Right renal pelvis (tissue), 4 donors: ENCODE results near the gene LRRC34. TPM values are rescaled to one million over a fixed set of nuclear protein-coding genes. Genes with fewer than 3 reads are reported as not detected.

Source experiments
- DNase-seq, 4 donors: peaks; one replicate each; pipeline ENCODE4 v3.0.0-alpha.2; 2013; ENCODE audit warnings: low read depth in 4 of 4, low spot score in 3 of 4, missing footprints in 1 of 4
- polyA plus RNA-seq, 4 donors: library from polyadenylated mRNA; unstranded; fragments of 120-200 nt; gene quantifications; one replicate each; pipeline ENCODE4 v1.2.1, GENCODE V29; 2013; ENCODE audit not compliant: insufficient read length in 4 of 4

Gene LRRC34
- polyA plus RNA-seq, result 10 to 100 TPM; 10.7 to 13.8 (median 12.2) TPM

GRCh38 chr3:169812332-169813235 lies at the start of gene LRRC34, which contains the start of gene LRRIQ4:
Gene LRRC34 (minus strand): TSS chr3:169812904. CDS start chr3:169812548, 356 bp downstream.
Gene LRRIQ4 (plus strand): TSS chr3:169812870. CDS start chr3:169821922, 9,052 bp downstream.
- DNase-seq, result peak; percentile 43 to 66 (median 58)

- no peak for DNase-seq
Observed at GRCh38 chr3:169861871-169862270, 49.2 kb upstream of the LRRC34 start.

GRCh38 chr3:169857811-169858210 lies 45.1 kb upstream of the LRRC34 start:
- no peak for DNase-seq

- no peak for DNase-seq
Observed at GRCh38 chr3:169855514-169855913, 42.8 kb upstream of the LRRC34 start.

GRCh38 chr3:169850618-169851017 lies 37.9 kb upstream of the LRRC34 start:
- no peak for DNase-seq

GRCh38 chr3:169848741-169849140 lies 36.0 kb upstream of the LRRC34 start:
- no peak for DNase-seq

- DNase-seq, result no peak
Observed at GRCh38 chr3:169847896-169848295, 35.2 kb upstream of the LRRC34 start.

- DNase-seq, result no peak
Observed at GRCh38 chr3:169846458-169847193, 33.9 kb upstream of the LRRC34 start.

GRCh38 chr3:169842960-169843359 lies 30.3 kb upstream of the LRRC34 start:
- no peak for DNase-seq

- DNase-seq, result peak in 3 of 4 donors; percentile 32 to 40 (median 36)
Observed at GRCh38 chr3:169841171-169841570, 28.5 kb upstream of the LRRC34 start.

- DNase-seq, result no peak
Observed at GRCh38 chr3:169838511-169839030, 25.9 kb upstream of the LRRC34 start.

- no peak for DNase-seq
Observed at GRCh38 chr3:169836942-169837275, 24.2 kb upstream of the LRRC34 start.

GRCh38 chr3:169836078-169836941 lies 23.6 kb upstream of the LRRC34 start:
- DNase-seq, result no peak

- no peak for DNase-seq
Observed at GRCh38 chr3:169835533-169835932, 22.8 kb upstream of the LRRC34 start.

GRCh38 chr3:169827712-169828111 lies 15.0 kb upstream of the LRRC34 start:
- no peak for DNase-seq

GRCh38 chr3:169825316-169825715 lies 12.6 kb upstream of the LRRC34 start:
- DNase-seq, result no peak

- DNase-seq, result no peak
Observed at GRCh38 chr3:169822983-169823382, 10.3 kb upstream of the LRRC34 start.

GRCh38 chr3:169822540-169822939 lies 9.8 kb upstream of the LRRC34 start:
- no peak for DNase-seq

- no peak for DNase-seq
Observed at GRCh38 chr3:169822091-169822490, 9.4 kb upstream of the LRRC34 start.

- no peak for DNase-seq
Observed at GRCh38 chr3:169818316-169818715, 5.6 kb upstream of the LRRC34 start.
